Kidney (tissue), 14 donors: ENCODE measurements around the gene HPCA. TPM values are rescaled to one million over a fixed set of nuclear protein-coding genes. Genes with fewer than 3 reads are reported as not detected.

Experiments
- DNase-seq, 5 donors: peaks; one replicate each; pipeline ENCODE4 v3.0.0-alpha.2; 2013 to 2020
- FAIRE-seq: peaks from 2 replicates; lab custom pipeline; 2012; peaks lifted over from hg19 to GRCh38; lab: Jason Lieb, UNC
- H3K27ac ChIP-seq, 2 donors: one replicate each; pipeline ENCODE4 v1.7.0; 2013; ENCODE audit warnings: low read depth in 2 of 2, low read length in 2 of 2, inconsistent platforms in 1 of 2
- H3K27me3 ChIP-seq: one replicate; pipeline ENCODE4 v1.7.1; 2013; ENCODE audit warnings: low read length, inconsistent platforms; ENCODE audit not compliant: control insufficient read depth, insufficient read depth
- H3K36me3 ChIP-seq, 3 donors: one replicate each; pipeline versions ENCODE4 v1.7.0 to v1.7.1; 2013; ENCODE audit warnings: low read length in 3 of 3, control low read depth in 1 of 3, inconsistent platforms in 1 of 3; ENCODE audit not compliant: insufficient read depth in 3 of 3, control insufficient read depth in 2 of 3
- H3K4me1 ChIP-seq, 3 donors: one replicate each; pipeline versions ENCODE4 v1.7.0 to v1.7.1; 2013; ENCODE audit warnings: low read length in 3 of 3, inconsistent platforms in 1 of 3, low read depth in 1 of 3; ENCODE audit not compliant: control insufficient read depth in 2 of 3, insufficient read depth in 2 of 3
- H3K4me3 ChIP-seq, 3 donors: one replicate each; pipeline versions ENCODE4 v1.7.0 to v1.8.1; 2013; ENCODE audit warnings: low read length in 3 of 3, control low read depth in 1 of 3, inconsistent platforms in 1 of 3
- H3K9ac ChIP-seq, 3 donors: one replicate each; pipeline versions ENCODE4 v1.7.0 to v1.7.1; 2013; ENCODE audit warnings: low read length in 3 of 3, control low read depth in 1 of 3, inconsistent platforms in 1 of 3
- H3K9me3 ChIP-seq, 3 donors: one replicate each; pipeline versions ENCODE4 v1.7.0 to v1.7.1; 2013; ENCODE audit warnings: low read length in 3 of 3, control low read depth in 1 of 3, inconsistent platforms in 1 of 3; ENCODE audit not compliant: control insufficient read depth in 2 of 3, insufficient read depth in 1 of 3
- CTCF ChIP-seq: IDR thresholded peaks from 3 replicates; pipeline ENCODE4 v1.5.1; 2012; ENCODE audit warnings: mild to moderate bottlenecking, moderate library complexity, borderline replicate concordance; ENCODE audit not compliant: insufficient read depth; ENCODE audit errors: extremely low read depth
- intact Hi-C: fragments of 100-400 bp; cut with DNase I; formaldehyde crosslinking; loops from one replicate; pipeline ENCODE4 v1.11.1; 2022
- polyA plus RNA-seq: library from polyadenylated mRNA; stranded (reverse); fragments of 350-450 nt; fragmentation: Illumina TruSeq; extraction: RNeasy Lipid Tissue Mini Kit (QIAGEN cat#74804); gene quantifications from one replicate; pipeline ENCODE4 v1.2.3, GENCODE V29; 2014; ENCODE audit warnings: low read depth, low replicate concordance; ENCODE audit not compliant: insufficient read depth
- total RNA-seq: library from RNA; stranded (reverse); fragmentation: NEBNext Ultra II Directional; extraction: Animal tissue kit (Norgen Biotek cat#: 25700); gene quantifications from one replicate; pipeline ENCODE4 v1.2.1, GENCODE V29; 2021
- donor health status: control.
- donor health status: control.
- donor health status: control.
- donor health status: control.
- donor health status: control.
- donor health status: DM: yes; HTN: yes; CAD: no.
- donor health status: Normal renal cell carcinoma (clear cell type).

Gene HPCA
- total and polyA plus RNA-seq, 2 donors from 2014 or later, result 0.28 to 1.2 TPM

- Histone ChIP-seq H3K4me1 (no peaks in the 10 kb centered on the region), H3K4me3 (no peak overlapping the region), H3K9me3 (no peaks in the 10 kb centered on the region), H3K27me3 (no peaks in the 10 kb centered on the region), H3K36me3 (peaks cover 2 to 26% (median 11%) of the 10 kb centered on the region in 3 donors), H3K27ac (no peak overlapping the region), H3K9ac (no peak overlapping the region)
- no peak for FAIRE-seq
- intact Hi-C loops, result no loop called here
- no peak for TF ChIP-seq CTCF
- DNase-seq, result no peak
These were observed 28.2 kb upstream of the HPCA start for GRCh38 chr1:32858136-32858535.

GRCh38 chr1:32858791-32859190, 27.5 kb upstream of the HPCA start:
- intact Hi-C loops, result no loop called here
- FAIRE-seq (no peak), DNase-seq (no peak)
- Histone ChIP-seq H3K4me3 (no peak overlapping the region), H3K9me3 (no peaks in the 10 kb centered on the region), H3K27me3 (no peaks in the 10 kb centered on the region), H3K4me1 (no peaks in the 10 kb centered on the region), H3K36me3 (peaks cover 2 to 26% (median 11%) of the 10 kb centered on the region in 3 donors), H3K27ac (no peak overlapping the region), H3K9ac (no peak overlapping the region)
- no peak for TF ChIP-seq CTCF

- Histone ChIP-seq H3K4me3 (no peak overlapping the region), H3K27ac (no peak overlapping the region), H3K9me3 (no peaks in the 10 kb centered on the region), H3K9ac (no peak overlapping the region), H3K4me1 (no peaks in the 10 kb centered on the region), H3K36me3 (peaks cover 0 to 19% (median 11%) of the 10 kb centered on the region in 3 donors), H3K27me3 (no peaks in the 10 kb centered on the region)
- DNase-seq (no peak), FAIRE-seq (no peak)
- no peak for TF ChIP-seq CTCF
- intact Hi-C loops, result no loop called here
These were observed 26.4 kb upstream of the HPCA start for GRCh38 chr1:32859915-32860314.

GRCh38 chr1:32860566-32860965, 25.7 kb upstream of the HPCA start:
- H3K4me3 ChIP-seq, result no peak overlapping the region
- no peak overlapping the region for H3K27ac ChIP-seq
- no peak overlapping the region for H3K9ac ChIP-seq
- no peak for FAIRE-seq
- no peaks in the 10 kb centered on the region for H3K4me1 ChIP-seq
- H3K27me3 ChIP-seq, result no peaks in the 10 kb centered on the region
- intact Hi-C loops, result no loop called here
- peaks cover 0 to 17% (median 8%) of the 10 kb centered on the region in 3 donors for H3K36me3 ChIP-seq
- no peak for TF ChIP-seq CTCF
- DNase-seq, result no peak
- no peaks in the 10 kb centered on the region for H3K9me3 ChIP-seq
